Measurements from ENCODE around the gene TMEM139.
"Not testable (repeated sequence)": the region's sequence is repeated elsewhere in the genome, so short reads cannot be mapped to it uniquely, and the experiment has no call there.

The TMEM139 gene

DNA sequence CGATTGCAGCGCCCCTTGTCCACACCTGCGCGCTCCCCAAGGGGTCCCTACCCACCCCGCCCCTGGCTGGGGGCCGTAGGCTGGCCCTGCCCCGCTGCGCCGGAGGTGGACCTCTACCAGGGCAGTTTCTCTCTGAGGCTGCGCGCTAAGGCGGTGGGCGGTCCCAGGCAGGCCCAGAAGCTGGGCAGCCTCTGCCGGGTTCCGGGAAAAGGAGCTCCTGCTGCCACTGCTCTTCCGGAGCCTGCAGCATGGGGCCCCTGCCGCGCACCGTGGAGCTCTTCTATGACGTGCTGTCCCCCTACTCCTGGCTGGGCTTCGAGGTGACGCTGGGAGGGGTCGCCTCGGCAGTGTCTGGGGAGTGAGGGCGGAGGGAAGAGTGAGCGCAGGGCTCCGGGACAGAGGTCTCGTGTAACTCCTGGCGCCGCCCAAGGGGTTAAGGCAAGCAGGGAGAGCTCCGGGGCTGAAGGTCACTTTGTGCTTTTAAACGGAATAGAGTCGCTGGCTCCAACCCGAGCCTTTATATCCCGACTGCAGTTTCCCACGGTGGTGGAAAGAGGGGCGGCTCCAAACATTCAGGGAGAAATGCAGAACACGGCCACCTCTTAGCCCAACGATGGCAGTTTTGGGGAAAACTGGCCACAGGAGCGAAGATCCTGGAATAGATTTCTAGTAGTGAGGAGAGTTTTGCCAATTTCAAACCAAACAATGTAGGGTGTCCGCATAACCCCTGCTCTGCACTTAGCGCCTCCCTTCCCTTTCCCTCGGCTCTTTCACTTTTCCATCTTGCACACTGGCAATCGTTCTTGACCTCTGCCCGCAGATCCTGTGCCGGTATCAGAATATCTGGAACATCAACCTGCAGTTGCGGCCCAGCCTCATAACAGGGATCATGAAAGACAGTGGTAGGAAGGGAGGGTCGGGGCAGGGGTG is 21.2 kb upstream of the TMEM139 start, which contains the start of gene GSTK1:
TSS of gene GSTK1 (plus strand) at position 176 of the 930 bp plus-strand sequence. CDS start at position 249, 73 bp downstream.
- Histone ChIP-seq H2BK12ac (ENCODE audit: low read length in 2 of 2) (peak within 1 kb of the TSS in 1 of 2 experiments; percentile 19), H3K4me1 (ENCODE audit: control insufficient read depth, insufficient read depth, low read depth, low read length) (peaks cover 12% of the 10 kb centered on the region), H3K27ac (ENCODE audit: low read length, poor library complexity, severe bottlenecking) (peak within 1 kb of the TSS; percentile 14), H3K9me3 (ENCODE audit: control insufficient read depth, low read length) (no peaks in the 10 kb centered on the region), H2AFZ (ENCODE audit: low read depth, low read length) (no peak within 1 kb of the TSS), H3K27me3 (ENCODE audit: control insufficient read depth in 1 of 2, insufficient read depth in 1 of 2, low read length in 2 of 2) (no peaks in the 10 kb centered on the region), H3K36me3 (ENCODE audit: control insufficient read depth in 1 of 2, insufficient read depth in 2 of 2, low read depth in 1 of 2, low read length in 2 of 2) (peaks cover 14 to 39% of the 10 kb centered on the region in 2 experiments), H3K18ac (ENCODE audit: low read depth in 1 of 2, low read length in 2 of 2) (peak within 1 kb of the TSS; percentile 75 to 93), H2BK120ac (ENCODE audit: low read depth, low read length) (peak within 1 kb of the TSS; percentile 89), H3K14ac (ENCODE audit: low read length in 2 of 2) (no peak within 1 kb of the TSS), H3K4me3 (ENCODE audit: insufficient read depth in 1 of 2, low read depth in 1 of 2, low read length in 2 of 2) (peak within 1 kb of the TSS; percentile 69 to 98), H2BK15ac (ENCODE audit: low read depth, poor library complexity, severe bottlenecking) (peak within 1 kb of the TSS; percentile 76), H2AK5ac (ENCODE audit: low read length, severe bottlenecking) (no peak within 1 kb of the TSS), H3K4me2 (ENCODE audit: low read length, poor library complexity, severe bottlenecking) (peak within 1 kb of the TSS; percentile 73), H3K79me1 (replicated peaks; ENCODE audit: low read length, poor library complexity, severe bottlenecking) (peaks cover 22% of the 10 kb centered on the region), H4K8ac (ENCODE audit: low read length) (peak within 1 kb of the TSS; percentile 98), H3K4ac (ENCODE audit: low read depth in 1 of 2, low read length in 2 of 2) (peak within 1 kb of the TSS; percentile 19 to 94), H2BK5ac (ENCODE audit: low read depth, low read length, poor library complexity, severe bottlenecking) (no peak within 1 kb of the TSS), H4K91ac (ENCODE audit: low read length) (peak within 1 kb of the TSS; percentile 95), H3K9ac (ENCODE audit: low read length) (peak within 1 kb of the TSS; percentile 95), H3K23ac (ENCODE audit: low read length in 2 of 2) (no peak within 1 kb of the TSS)
- 8% methylated on average over 47 of the region's 48 CpGs for WGBS
- DNase-seq, result peak; percentile 79

DNA sequence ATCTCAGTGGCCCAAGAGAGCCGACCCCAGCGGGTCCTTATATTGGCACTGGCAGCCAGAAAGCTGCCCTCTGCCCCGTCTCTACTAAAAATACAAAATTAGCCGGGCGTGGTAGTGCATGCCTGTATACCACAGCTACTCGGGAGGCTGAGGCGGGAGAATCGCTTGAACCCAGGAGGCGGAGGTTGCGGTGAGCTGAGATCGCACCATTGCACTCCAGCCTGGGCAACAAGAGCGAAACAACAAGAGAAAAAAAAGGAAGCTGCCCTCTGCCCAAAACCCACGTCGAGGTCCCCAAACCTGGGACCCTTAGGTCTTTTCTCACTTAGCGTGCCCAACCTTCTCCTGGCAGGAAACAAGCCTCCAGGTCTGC is 20.6 kb upstream of the TMEM139 start:
- peak overlapping the region; percentile 95 for H3K9ac ChIP-seq (ENCODE audit: low read length)
- peaks cover 22% of the 10 kb centered on the region for H3K79me1 ChIP-seq (replicated peaks; ENCODE audit: low read length, poor library complexity, severe bottlenecking)
- peak overlapping the region in 1 of 2 experiments; percentile 79 for H3K4ac ChIP-seq (ENCODE audit: low read depth in 1 of 2, low read length in 2 of 2)
- H3K4me1 ChIP-seq (ENCODE audit: control insufficient read depth, insufficient read depth, low read depth, low read length), result peaks cover 12% of the 10 kb centered on the region
- not testable (repeated sequence) for H3K27me3 ChIP-seq (ENCODE audit: control insufficient read depth in 1 of 2, insufficient read depth in 1 of 2, low read length in 2 of 2); H2BK15ac ChIP-seq (ENCODE audit: low read depth, poor library complexity, severe bottlenecking); H3K27ac ChIP-seq (ENCODE audit: low read length, poor library complexity, severe bottlenecking); H2AFZ ChIP-seq (ENCODE audit: low read depth, low read length); H2BK12ac ChIP-seq (ENCODE audit: low read length in 2 of 2); H3K9me3 ChIP-seq (ENCODE audit: control insufficient read depth, low read length); H3K14ac ChIP-seq (ENCODE audit: low read length in 2 of 2); H2BK5ac ChIP-seq (ENCODE audit: low read depth, low read length, poor library complexity, severe bottlenecking); H2AK5ac ChIP-seq (ENCODE audit: low read length, severe bottlenecking); H3K23ac ChIP-seq (ENCODE audit: low read length in 2 of 2); H3K18ac ChIP-seq (ENCODE audit: low read depth in 1 of 2, low read length in 2 of 2); H2BK120ac ChIP-seq (ENCODE audit: low read depth, low read length); H4K91ac ChIP-seq (ENCODE audit: low read length); DNase-seq; H4K8ac ChIP-seq (ENCODE audit: low read length)
- peak overlapping the region; percentile 69 to 98 for H3K4me3 ChIP-seq (ENCODE audit: insufficient read depth in 1 of 2, low read depth in 1 of 2, low read length in 2 of 2)
- H3K36me3 ChIP-seq (ENCODE audit: control insufficient read depth in 1 of 2, insufficient read depth in 2 of 2, low read depth in 1 of 2, low read length in 2 of 2), result peaks cover 20 to 45% of the 10 kb centered on the region in 2 experiments
- H3K4me2 ChIP-seq (ENCODE audit: low read length, poor library complexity, severe bottlenecking), result peak overlapping the region; percentile 73
- WGBS, result 93% methylated on average over 15 of the region's 15 CpGs

- H3K18ac ChIP-seq (ENCODE audit: low read depth in 1 of 2, low read length in 2 of 2), result no peak overlapping the region
- H3K79me1 ChIP-seq (replicated peaks; ENCODE audit: low read length, poor library complexity, severe bottlenecking), result peaks cover 22% of the 10 kb centered on the region
- no peak overlapping the region for H4K91ac ChIP-seq (ENCODE audit: low read length)
- H3K4me3 ChIP-seq (ENCODE audit: insufficient read depth in 1 of 2, low read depth in 1 of 2, low read length in 2 of 2), result peak overlapping the region in 1 of 2 experiments; percentile 98
- H3K9me3 ChIP-seq (ENCODE audit: control insufficient read depth, low read length), result no peaks in the 10 kb centered on the region
- no peak overlapping the region for H3K9ac ChIP-seq (ENCODE audit: low read length)
- H2AK5ac ChIP-seq (ENCODE audit: low read length, severe bottlenecking), result no peak overlapping the region
- H2BK5ac ChIP-seq (ENCODE audit: low read depth, low read length, poor library complexity, severe bottlenecking), result no peak overlapping the region
- H3K4me2 ChIP-seq (ENCODE audit: low read length, poor library complexity, severe bottlenecking), result no peak overlapping the region
- DNase-seq, result no peak
- no peak overlapping the region for H2BK15ac ChIP-seq (ENCODE audit: low read depth, poor library complexity, severe bottlenecking)
- peaks cover 22 to 54% of the 10 kb centered on the region in 2 experiments for H3K36me3 ChIP-seq (ENCODE audit: control insufficient read depth in 1 of 2, insufficient read depth in 2 of 2, low read depth in 1 of 2, low read length in 2 of 2)
- no peak overlapping the region for H3K4ac ChIP-seq (ENCODE audit: low read depth in 1 of 2, low read length in 2 of 2)
- H2AFZ ChIP-seq (ENCODE audit: low read depth, low read length), result no peak overlapping the region
- WGBS, result 89% methylated on average over 13 of the region's 15 CpGs
- H3K23ac ChIP-seq (ENCODE audit: low read length in 2 of 2), result no peak overlapping the region
- H4K8ac ChIP-seq (ENCODE audit: low read length), result no peak overlapping the region
- H3K4me1 ChIP-seq (ENCODE audit: control insufficient read depth, insufficient read depth, low read depth, low read length), result peaks cover 12% of the 10 kb centered on the region
- H3K14ac ChIP-seq (ENCODE audit: low read length in 2 of 2), result peak overlapping the region in 1 of 2 experiments; percentile 76
- no peak overlapping the region for H3K27ac ChIP-seq (ENCODE audit: low read length, poor library complexity, severe bottlenecking)
- H3K27me3 ChIP-seq (ENCODE audit: control insufficient read depth in 1 of 2, insufficient read depth in 1 of 2, low read length in 2 of 2), result no peaks in the 10 kb centered on the region
- H2BK120ac ChIP-seq (ENCODE audit: low read depth, low read length), result no peak overlapping the region
- no peak overlapping the region for H2BK12ac ChIP-seq (ENCODE audit: low read length in 2 of 2)
Measured at GRCh38 chr7:143265017-143265693, 19.6 kb upstream of the TMEM139 start.

- Histone ChIP-seq H3K27ac (ENCODE audit: low read length, poor library complexity, severe bottlenecking) (no peak overlapping the region), H3K79me1 (replicated peaks; ENCODE audit: low read length, poor library complexity, severe bottlenecking) (peaks cover 14% of the 10 kb centered on the region), H3K14ac (ENCODE audit: low read length in 2 of 2) (no peak overlapping the region), H2AK5ac (ENCODE audit: low read length, severe bottlenecking) (no peak overlapping the region), H2BK15ac (ENCODE audit: low read depth, poor library complexity, severe bottlenecking) (no peak overlapping the region), H4K8ac (ENCODE audit: low read length) (no peak overlapping the region), H3K36me3 (ENCODE audit: control insufficient read depth in 1 of 2, insufficient read depth in 2 of 2, low read depth in 1 of 2, low read length in 2 of 2) (peaks cover 22 to 54% of the 10 kb centered on the region in 2 experiments), H3K4me1 (ENCODE audit: control insufficient read depth, insufficient read depth, low read depth, low read length) (peaks cover 8% of the 10 kb centered on the region), H3K4me3 (ENCODE audit: insufficient read depth in 1 of 2, low read depth in 1 of 2, low read length in 2 of 2) (no peak overlapping the region), H2BK120ac (ENCODE audit: low read depth, low read length) (no peak overlapping the region), H3K4ac (ENCODE audit: low read depth in 1 of 2, low read length in 2 of 2) (no peak overlapping the region), H3K18ac (ENCODE audit: low read depth in 1 of 2, low read length in 2 of 2) (no peak overlapping the region), H3K23ac (ENCODE audit: low read length in 2 of 2) (no peak overlapping the region), H3K4me2 (ENCODE audit: low read length, poor library complexity, severe bottlenecking) (no peak overlapping the region), H3K27me3 (ENCODE audit: control insufficient read depth in 1 of 2, insufficient read depth in 1 of 2, low read length in 2 of 2) (no peaks in the 10 kb centered on the region), H4K91ac (ENCODE audit: low read length) (no peak overlapping the region), H3K9me3 (ENCODE audit: control insufficient read depth, low read length) (no peaks in the 10 kb centered on the region), H2AFZ (ENCODE audit: low read depth, low read length) (no peak overlapping the region), H2BK5ac (ENCODE audit: low read depth, low read length, poor library complexity, severe bottlenecking) (no peak overlapping the region), H3K9ac (ENCODE audit: low read length) (no peak overlapping the region), H2BK12ac (ENCODE audit: low read length in 2 of 2) (no peak overlapping the region)
- DNase-seq, result no peak
- WGBS, result 88% methylated on average over 5 of the region's 5 CpGs
Measured at GRCh38 chr7:143269251-143269650, 15.5 kb upstream of the TMEM139 start.
